Uterus (tissue), 4 donors: ENCODE data around the gene DIPK2A. TPM values are rescaled to one million over a fixed set of nuclear protein-coding genes. Genes with fewer than 3 reads are reported as not detected.

Experiments used
- DNase-seq, 2 donors: peaks; one replicate each; pipeline ENCODE4 v3.0.0-alpha.2; 2019 to 2020
- H3K27ac ChIP-seq, 2 donors: fragments of 200-600 bp; sonication (generic); 1 replicate in 1 of 2; 2 replicates in 1 of 2; pipeline ENCODE4 v1.5.1; 2016 to 2018
- H3K27me3 ChIP-seq, 2 donors: fragments of 200-600 bp; sonication (generic); one replicate each; pipeline ENCODE4 v1.5.1; 2018 to 2019; ENCODE audit warnings: control low read depth in 1 of 2
- H3K36me3 ChIP-seq, 2 donors: fragments of 200-600 bp; sonication (generic); one replicate each; pipeline ENCODE4 v1.5.1; 2019; ENCODE audit warnings: control low read depth in 1 of 2
- H3K4me1 ChIP-seq, 2 donors: fragments of 200-600 bp; sonication (generic); one replicate each; pipeline ENCODE4 v1.5.1; 2018 to 2019; ENCODE audit warnings: control low read depth in 1 of 2
- H3K4me3 ChIP-seq, 2 donors: fragments of 200-600 bp; sonication (generic); 1 replicate in 1 of 2; 2 replicates in 1 of 2; pipeline ENCODE4 v1.5.1; 2018 to 2019; ENCODE audit warnings: mild to moderate bottlenecking in 1 of 2
- H3K9me3 ChIP-seq, 2 donors: fragments of 200-600 bp; sonication (generic); one replicate each; pipeline ENCODE4 v1.5.1; 2019; ENCODE audit warnings: control low read depth in 1 of 2
- CTCF ChIP-seq, 4 experiments: fragments of 200-600 bp in 2 of 4; fragments of 450-650 bp in 2 of 4; sonication (generic) in 2 of 4; IDR thresholded peaks; one replicate each; pipeline ENCODE4 v1.5.1; 2016 to 2019; ENCODE audit warnings: antibody characterized with exemption in 4 of 4, mild to moderate bottlenecking in 2 of 4, moderate library complexity in 1 of 4
- POLR2A ChIP-seq, 2 donors: fragments of 450-650 bp; IDR thresholded peaks; one replicate each; pipeline ENCODE4 v1.6.1; 2016; ENCODE audit warnings: antibody characterized with exemption in 2 of 2, mild to moderate bottlenecking in 1 of 2, moderate library complexity in 1 of 2
- intact Hi-C: fragments of 100-400 bp; cut with DNase I; formaldehyde crosslinking; loops from one replicate; pipeline ENCODE4 v1.15.1; 2023; ENCODE audit warnings: low total_unique reads
- total RNA-seq, 4 donors: library from RNA; depleted of rRNA in 3 of 4; stranded (reverse); fragments of >200 nt in 3 of 4; gene quantifications; one replicate each; pipeline versions ENCODE4 v1.1.0 to v1.2.4, GENCODE V29; 2014 to 2023
- donor health status: DM: yes; HTN: yes; CAD: no.

Gene DIPK2A
- total RNA-seq, 4 donors from 2014 or later = 10.0 to 102 (median 34.3) TPM

DNA sequence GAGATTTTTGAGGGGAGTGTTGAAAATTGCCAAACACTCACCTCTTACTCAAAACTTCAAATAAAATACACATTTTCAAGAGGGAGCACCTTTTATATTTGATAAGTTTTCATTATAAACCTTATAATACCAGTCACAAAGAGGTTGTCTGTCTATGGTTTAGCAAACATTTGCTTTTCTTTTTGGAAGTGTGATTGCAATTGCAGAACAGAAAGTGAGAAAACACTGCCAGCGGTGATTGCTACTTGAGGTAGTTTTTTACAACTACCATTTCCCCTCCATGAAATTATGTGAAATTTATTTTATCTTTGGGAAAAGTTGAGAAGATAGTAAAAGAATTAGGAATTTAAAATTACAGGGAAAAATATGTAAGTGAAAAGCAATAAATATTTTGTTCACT lies 20.1 kb downstream of the DIPK2A start:
- DNase-seq = no peak
- no peaks in the 10 kb centered on the region for H3K27me3 ChIP-seq
- no peaks in the 10 kb centered on the region for H3K36me3 ChIP-seq
- no peaks in the 10 kb centered on the region for H3K4me1 ChIP-seq
- no peak overlapping the region for H3K27ac ChIP-seq
- no peak overlapping the region for H3K4me3 ChIP-seq
- intact Hi-C loops = no loop called here
- TF ChIP-seq POLR2A (IDR thresholded peaks at IDR 0.05) (no peak), CTCF (IDR thresholded peaks at IDR 0.05) (no peak)
- no peaks in the 10 kb centered on the region for H3K9me3 ChIP-seq

DNA sequence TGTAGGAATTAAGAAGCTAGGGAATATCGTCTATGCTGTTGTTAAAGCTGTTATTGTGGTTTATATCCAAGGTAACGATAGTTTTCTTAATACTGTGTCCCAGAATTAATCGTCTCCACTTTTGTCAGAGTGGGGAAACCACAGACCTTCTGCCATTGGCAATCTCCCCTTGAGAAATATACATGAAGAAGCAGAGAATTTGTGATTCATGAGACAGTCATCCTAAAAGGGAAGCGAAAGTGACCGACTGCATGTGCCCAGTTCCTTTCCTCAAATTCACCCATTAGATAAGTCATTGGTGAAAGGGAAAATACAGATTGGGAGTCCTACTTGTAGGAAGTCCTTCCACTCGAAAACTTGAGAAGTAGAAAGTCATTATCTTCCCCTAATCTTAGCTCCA lies 26.6 kb downstream of the DIPK2A start:
- Histone ChIP-seq H3K27me3 (no peaks in the 10 kb centered on the region), H3K9me3 (no peaks in the 10 kb centered on the region), H3K36me3 (no peaks in the 10 kb centered on the region), H3K4me3 (no peak overlapping the region), H3K4me1 (no peaks in the 10 kb centered on the region), H3K27ac (no peak overlapping the region)
- intact Hi-C loops = no loop called here
- TF ChIP-seq CTCF (IDR thresholded peaks at IDR 0.05) (no peak), POLR2A (IDR thresholded peaks at IDR 0.05) (no peak)
- no peak for DNase-seq

DNA sequence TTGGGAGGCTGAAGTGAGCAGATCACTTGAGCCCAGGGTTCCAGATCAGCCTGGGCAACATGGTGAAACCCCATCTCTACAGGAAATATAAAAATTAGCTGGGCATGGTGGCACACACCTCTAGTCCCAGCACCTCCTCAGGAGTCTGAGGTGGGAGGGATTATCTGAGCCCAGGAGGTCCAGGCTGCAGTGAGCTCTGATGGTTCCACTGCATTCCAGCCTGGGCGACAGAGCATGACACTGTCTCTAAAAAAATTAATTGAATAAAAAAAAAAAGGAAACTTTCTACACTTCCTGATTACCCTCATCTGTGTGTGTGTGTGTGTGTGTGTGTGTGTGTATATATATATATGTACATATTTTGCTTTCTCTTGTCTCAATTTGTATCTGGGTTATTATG lies 31.4 kb downstream of the DIPK2A start:
- no peak for DNase-seq
- no peaks in the 10 kb centered on the region for H3K9me3 ChIP-seq
- no peaks in the 10 kb centered on the region for H3K27me3 ChIP-seq
- TF ChIP-seq POLR2A (IDR thresholded peaks at IDR 0.05) = no peak
- no peak for TF ChIP-seq CTCF (IDR thresholded peaks at IDR 0.05)
- H3K4me1 ChIP-seq = no peaks in the 10 kb centered on the region
- H3K4me3 ChIP-seq = no peak overlapping the region
- no peak overlapping the region for H3K27ac ChIP-seq
- H3K36me3 ChIP-seq = no peaks in the 10 kb centered on the region
- intact Hi-C loops = no loop called here

GRCh38 chr3:144010371-144010770 lies 38.7 kb downstream of the DIPK2A start:
- DNase-seq = no peak
- Histone ChIP-seq H3K4me3 (no peak overlapping the region), H3K27ac (no peak overlapping the region), H3K9me3 (no peaks in the 10 kb centered on the region), H3K4me1 (no peaks in the 10 kb centered on the region), H3K27me3 (no peaks in the 10 kb centered on the region), H3K36me3 (no peaks in the 10 kb centered on the region)
- intact Hi-C loops = no loop called here
- TF ChIP-seq CTCF (IDR thresholded peaks at IDR 0.05) = no peak

GRCh38 chr3:144011251-144011799 lies 39.7 kb downstream of the DIPK2A start:
- no peaks in the 10 kb centered on the region for H3K27me3 ChIP-seq
- no peak for DNase-seq
- no peaks in the 10 kb centered on the region for H3K36me3 ChIP-seq
- H3K9me3 ChIP-seq = no peaks in the 10 kb centered on the region
- H3K27ac ChIP-seq = no peak overlapping the region
- no peak overlapping the region for H3K4me3 ChIP-seq
- TF ChIP-seq CTCF (IDR thresholded peaks at IDR 0.05) (no peak), POLR2A (IDR thresholded peaks at IDR 0.05) (no peak)
- intact Hi-C loops = no loop called here
- H3K4me1 ChIP-seq = no peaks in the 10 kb centered on the region
